Trophoblast cell (in vitro differentiated cells and primary cell): ENCODE measurements around the gene ABCC4.

Experiments
- DNase-seq, 2 donors: peaks; one replicate each; pipeline ENCODE4 v3.0.0-alpha.2; 2016
- H2AFZ ChIP-seq: 2 replicates; pipeline ENCODE4 v1.6.1; 2013; ENCODE audit warnings: low read length, moderate library complexity, mild to moderate bottlenecking; ENCODE audit not compliant: insufficient read depth, poor library complexity
- H2AK5ac ChIP-seq: 2 replicates; pipeline ENCODE4 v1.6.1; 2013; ENCODE audit warnings: mild to moderate bottlenecking, low read length
- H2BK120ac ChIP-seq: 2 replicates; pipeline ENCODE4 v1.6.1; 2013; ENCODE audit warnings: low read length, mild to moderate bottlenecking, moderate library complexity; ENCODE audit not compliant: insufficient read depth, poor library complexity
- H2BK12ac ChIP-seq: 2 replicates; pipeline ENCODE4 v1.6.1; 2013; ENCODE audit warnings: mild to moderate bottlenecking, low read length, moderate library complexity
- H2BK5ac ChIP-seq: 2 replicates; pipeline ENCODE4 v1.6.1; 2013; ENCODE audit warnings: low read length, low read depth, moderate library complexity, mild to moderate bottlenecking; ENCODE audit not compliant: poor library complexity
- H3K14ac ChIP-seq: 2 replicates; pipeline ENCODE4 v1.6.1; 2013; ENCODE audit warnings: mild to moderate bottlenecking, low read length
- H3K18ac ChIP-seq: 2 replicates; pipeline ENCODE4 v1.6.1; 2013; ENCODE audit warnings: mild to moderate bottlenecking, low read length
- H3K23ac ChIP-seq: 2 replicates; pipeline ENCODE4 v1.6.1; 2013; ENCODE audit warnings: low read length
- H3K27ac ChIP-seq: 2 replicates; pipeline ENCODE4 v1.5.1; 2013; ENCODE audit warnings: low read depth, mild to moderate bottlenecking, inconsistent platforms, low read length, moderate library complexity
- H3K27me3 ChIP-seq: 2 replicates; pipeline ENCODE4 v1.6.1; 2013; ENCODE audit warnings: inconsistent platforms, mild to moderate bottlenecking, low read length, moderate library complexity; ENCODE audit not compliant: insufficient read depth
- H3K36me3 ChIP-seq, 2 experiments: 1 replicate in 1 of 2; 2 replicates in 1 of 2; pipeline ENCODE4 v1.6.1; 2013; ENCODE audit warnings: low read length in 2 of 2, mild to moderate bottlenecking in 2 of 2, moderate library complexity in 1 of 2; ENCODE audit not compliant: insufficient read depth in 2 of 2, control insufficient read depth in 1 of 2
- H3K4ac ChIP-seq: 2 replicates; pipeline ENCODE4 v1.6.1; 2013; ENCODE audit warnings: low read depth, mild to moderate bottlenecking, low read length, moderate library complexity
- H3K4me1 ChIP-seq, 2 experiments: 1 replicate in 1 of 2; 2 replicates in 1 of 2; pipeline ENCODE4 v1.6.1; 2013; ENCODE audit warnings: low read length in 2 of 2, mild to moderate bottlenecking in 2 of 2, moderate library complexity in 1 of 2; ENCODE audit not compliant: insufficient read depth in 2 of 2, control insufficient read depth in 1 of 2
- H3K4me2 ChIP-seq: 2 replicates; pipeline ENCODE4 v1.6.1; 2013; ENCODE audit warnings: inconsistent platforms, mild to moderate bottlenecking, low read length, moderate library complexity
- H3K4me3 ChIP-seq: 2 replicates; pipeline ENCODE4 v1.5.1; 2013; ENCODE audit warnings: mild to moderate bottlenecking, low read depth, low read length, inconsistent platforms
- H3K79me1 ChIP-seq: one replicate; pipeline ENCODE4 v1.6.1; 2013; ENCODE audit warnings: low read length
- H3K79me2 ChIP-seq: 2 replicates; pipeline ENCODE4 v1.6.1; 2013; ENCODE audit warnings: low read length, mild to moderate bottlenecking; ENCODE audit not compliant: control insufficient read depth, insufficient read depth, poor library complexity
- H3K9ac ChIP-seq: 2 replicates; pipeline ENCODE4 v1.6.1; 2013; ENCODE audit warnings: mild to moderate bottlenecking, low read length
- H3K9me3 ChIP-seq: 2 replicates; pipeline ENCODE4 v1.6.1; 2013; ENCODE audit warnings: low read depth, mild to moderate bottlenecking, control low read depth, inconsistent platforms, low read length; ENCODE audit not compliant: insufficient read depth
- H4K12ac ChIP-seq: 2 replicates; pipeline ENCODE4 v1.6.1; 2013; ENCODE audit warnings: low read depth, mild to moderate bottlenecking, low read length, moderate library complexity
- H4K8ac ChIP-seq: 2 replicates; pipeline ENCODE4 v1.6.1; 2013; ENCODE audit warnings: low read depth, mild to moderate bottlenecking, low read length, moderate library complexity
- H4K91ac ChIP-seq: one replicate; pipeline ENCODE4 v1.6.1; 2013; ENCODE audit warnings: low read depth, mild to moderate bottlenecking, low read length, moderate library complexity
- WGBS: extraction: QIAGEN DNeasy Blood & Tissue Kit; methylation state at CpG from one replicate; pipeline ENCODE4 v1.1.7; 2013; ENCODE audit warnings: missing lambda C conversion rate; ENCODE audit not compliant: insufficient read length, insufficient coverage; ENCODE audit errors: extremely low coverage; 5-methylcytosine and 5-hydroxymethylcytosine counted together

The ABCC4 gene

GRCh38 chr13:95140502-95140901 is 160.7 kb downstream of the ABCC4 start:
- no peaks in the 10 kb centered on the region for H3K27me3 ChIP-seq
- H4K91ac ChIP-seq: no peak overlapping the region
- H3K18ac ChIP-seq: no peak overlapping the region
- H2BK120ac ChIP-seq: no peak overlapping the region
- no peak overlapping the region for H4K8ac ChIP-seq
- H3K4ac ChIP-seq: no peak overlapping the region
- no peak overlapping the region for H2BK12ac ChIP-seq
- no peak overlapping the region for H3K4me3 ChIP-seq
- no peak overlapping the region for H3K4me2 ChIP-seq
- no peaks in the 10 kb centered on the region for H3K36me3 ChIP-seq
- no peak overlapping the region for H3K27ac ChIP-seq
- H4K12ac ChIP-seq: no peak overlapping the region
- no peaks in the 10 kb centered on the region for H3K4me1 ChIP-seq
- WGBS: no CpG with 5 or more reads among the region's 3 CpGs
- H2BK5ac ChIP-seq: no peak overlapping the region
- no peaks in the 10 kb centered on the region for H3K79me2 ChIP-seq
- no peak for DNase-seq
- no peak overlapping the region for H3K23ac ChIP-seq
- no peak overlapping the region for H3K9ac ChIP-seq
- no peaks in the 10 kb centered on the region for H3K79me1 ChIP-seq
- H3K14ac ChIP-seq: no peak overlapping the region
- no peak overlapping the region for H2AFZ ChIP-seq
- no peak overlapping the region for H2AK5ac ChIP-seq
- H3K9me3 ChIP-seq: no peaks in the 10 kb centered on the region

GRCh38 chr13:95138876-95139585 is 162.2 kb downstream of the ABCC4 start:
- no peaks in the 10 kb centered on the region for H3K79me2 ChIP-seq
- H3K27ac ChIP-seq: no peak overlapping the region
- H3K18ac ChIP-seq: no peak overlapping the region
- H3K23ac ChIP-seq: no peak overlapping the region
- no peaks in the 10 kb centered on the region for H3K9me3 ChIP-seq
- no CpG with 5 or more reads among the region's 11 CpGs for WGBS
- H2BK12ac ChIP-seq: no peak overlapping the region
- no peak for DNase-seq
- no peak overlapping the region for H4K12ac ChIP-seq
- no peaks in the 10 kb centered on the region for H3K4me1 ChIP-seq
- no peak overlapping the region for H3K4ac ChIP-seq
- H3K36me3 ChIP-seq: no peaks in the 10 kb centered on the region
- no peak overlapping the region for H3K14ac ChIP-seq
- H2AK5ac ChIP-seq: no peak overlapping the region
- no peak overlapping the region for H2BK120ac ChIP-seq
- H3K9ac ChIP-seq: no peak overlapping the region
- H2BK5ac ChIP-seq: no peak overlapping the region
- no peak overlapping the region for H3K4me2 ChIP-seq
- H3K27me3 ChIP-seq: no peaks in the 10 kb centered on the region
- no peak overlapping the region for H2AFZ ChIP-seq
- no peak overlapping the region for H4K91ac ChIP-seq
- H3K79me1 ChIP-seq: no peaks in the 10 kb centered on the region
- no peak overlapping the region for H3K4me3 ChIP-seq
- H4K8ac ChIP-seq: no peak overlapping the region

GRCh38 chr13:95137096-95137495 is 164.2 kb downstream of the ABCC4 start:
- Histone ChIP-seq H2BK120ac (no peak overlapping the region), H3K79me1 (no peaks in the 10 kb centered on the region), H3K9ac (no peak overlapping the region), H3K36me3 (no peaks in the 10 kb centered on the region), H2AFZ (no peak overlapping the region), H2BK12ac (no peak overlapping the region), H4K91ac (no peak overlapping the region), H2AK5ac (no peak overlapping the region), H2BK5ac (no peak overlapping the region), H3K4ac (no peak overlapping the region), H3K4me2 (no peak overlapping the region), H3K27me3 (no peaks in the 10 kb centered on the region), H3K14ac (no peak overlapping the region), H4K12ac (no peak overlapping the region), H4K8ac (no peak overlapping the region), H3K4me1 (no peaks in the 10 kb centered on the region), H3K9me3 (no peaks in the 10 kb centered on the region), H3K18ac (no peak overlapping the region), H3K27ac (no peak overlapping the region), H3K4me3 (no peak overlapping the region), H3K23ac (no peak overlapping the region), H3K79me2 (no peaks in the 10 kb centered on the region)
- DNase-seq: no peak
- no CpG with 5 or more reads among the region's 3 CpGs for WGBS

GRCh38 chr13:95136638-95137037 is 164.6 kb downstream of the ABCC4 start:
- no peak overlapping the region for H3K23ac ChIP-seq
- H4K8ac ChIP-seq: no peak overlapping the region
- H2BK5ac ChIP-seq: no peak overlapping the region
- no peak overlapping the region for H2AFZ ChIP-seq
- no peaks in the 10 kb centered on the region for H3K9me3 ChIP-seq
- H3K4me3 ChIP-seq: no peak overlapping the region
- H3K4me1 ChIP-seq: no peaks in the 10 kb centered on the region
- H2AK5ac ChIP-seq: no peak overlapping the region
- no peak overlapping the region for H2BK120ac ChIP-seq
- no peak overlapping the region for H4K12ac ChIP-seq
- no peak overlapping the region for H3K18ac ChIP-seq
- no peak overlapping the region for H3K4me2 ChIP-seq
- no peaks in the 10 kb centered on the region for H3K27me3 ChIP-seq
- no peak overlapping the region for H2BK12ac ChIP-seq
- H3K4ac ChIP-seq: no peak overlapping the region
- no peaks in the 10 kb centered on the region for H3K36me3 ChIP-seq
- no peaks in the 10 kb centered on the region for H3K79me1 ChIP-seq
- H3K27ac ChIP-seq: no peak overlapping the region
- H3K79me2 ChIP-seq: no peaks in the 10 kb centered on the region
- H4K91ac ChIP-seq: no peak overlapping the region
- WGBS: no CpG with 5 or more reads among the region's 9 CpGs
- DNase-seq: no peak
- H3K14ac ChIP-seq: no peak overlapping the region
- H3K9ac ChIP-seq: no peak overlapping the region
